Measurements from ENCODE around the gene APOF. TPM values are rescaled to one million over a fixed set of nuclear protein-coding genes. Genes with fewer than 3 reads are reported as not detected.

Gene APOF
- total and polyA plus RNA-seq, 9 of the 15 experiments (the other 6 are each of a cell fraction or from before 2014, with no cell fraction given) = 0.09 to 0.15 (median 0.12) TPM; not detected in 5

DNA sequence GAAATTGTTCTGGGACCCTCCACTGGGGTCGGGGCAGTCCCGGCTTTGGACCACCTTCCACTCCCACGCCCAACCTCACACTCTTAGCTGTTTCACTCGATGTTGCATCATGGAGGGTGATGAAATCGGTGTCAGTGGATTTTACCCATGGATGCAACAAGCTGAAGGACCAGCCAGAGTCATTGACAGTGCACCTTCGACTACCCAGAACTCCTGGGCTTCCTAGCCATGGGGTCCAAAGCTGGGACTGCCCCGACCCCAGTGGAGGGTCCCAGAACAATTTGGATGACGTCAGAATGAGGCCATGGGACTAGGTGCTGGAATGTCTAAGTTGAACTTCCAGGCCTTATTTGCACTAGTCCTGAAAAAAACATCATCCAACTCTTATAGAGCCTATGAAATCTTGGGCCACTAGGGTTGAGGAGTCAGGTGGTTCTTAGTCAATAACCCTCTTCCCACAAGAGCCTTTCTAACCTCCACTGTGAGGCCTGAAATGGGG is 24.9 kb downstream of the APOF start (continued):
- no peak for TF ChIP-seq BDP1 (IDR thresholded peaks at IDR 0.05; ENCODE audit: insufficient read depth, insufficient read length)
- TF ChIP-seq SP2 (IDR thresholded peaks at IDR 0.05; ENCODE audit: extremely low read depth, low read depth, low read length, poor library complexity, severe bottlenecking) = no peak
- TF ChIP-seq ZNF3 (CRISPR knock-in tag; IDR thresholded peaks at IDR 0.05) = no peak
- peak; percentile 59; the same call in 1 of the 2 replicates for TF ChIP-seq ZNF354B (CRISPR knock-in tag; IDR thresholded peaks at IDR 0.05)
- TF ChIP-seq ZNF707 (CRISPR knock-in tag; conservative IDR thresholded peaks at IDR 0.05) = no peak
- no peak for TF ChIP-seq MAFF (IDR thresholded peaks at IDR 0.05; ENCODE audit: low read length)
- TF ChIP-seq CXXC5 (CRISPR knock-in tag; IDR thresholded peaks at IDR 0.05) = peak; percentile 76
- peak; percentile 90 for TF ChIP-seq ZNF583 (CRISPR knock-in tag; IDR thresholded peaks at IDR 0.05)
- peak; percentile 52; the same call in 1 of the 2 replicates for TF ChIP-seq RREB1 (CRISPR knock-in tag; IDR thresholded peaks at IDR 0.05)
- no peak for TF ChIP-seq TEAD4 (IDR thresholded peaks at IDR 0.05; ENCODE audit: low read length)
- TF ChIP-seq TEAD4 (CRISPR knock-in tag; IDR thresholded peaks at IDR 0.05; ENCODE audit: borderline replicate concordance) = no peak
- TF ChIP-seq YY1 (IDR thresholded peaks at IDR 0.05; ENCODE audit: borderline replicate concordance in 1 of 3, control insufficient read depth in 1 of 3, extremely low read depth in 1 of 3, insufficient read depth in 3 of 3, insufficient read length in 1 of 3, insufficient replicate concordance in 2 of 3, low read depth in 1 of 3, low read length in 2 of 3) = no peak
- TF ChIP-seq STAT5B (CRISPR knock-in tag; IDR thresholded peaks at IDR 0.05) = no peak
- TF ChIP-seq, protein P1, sequence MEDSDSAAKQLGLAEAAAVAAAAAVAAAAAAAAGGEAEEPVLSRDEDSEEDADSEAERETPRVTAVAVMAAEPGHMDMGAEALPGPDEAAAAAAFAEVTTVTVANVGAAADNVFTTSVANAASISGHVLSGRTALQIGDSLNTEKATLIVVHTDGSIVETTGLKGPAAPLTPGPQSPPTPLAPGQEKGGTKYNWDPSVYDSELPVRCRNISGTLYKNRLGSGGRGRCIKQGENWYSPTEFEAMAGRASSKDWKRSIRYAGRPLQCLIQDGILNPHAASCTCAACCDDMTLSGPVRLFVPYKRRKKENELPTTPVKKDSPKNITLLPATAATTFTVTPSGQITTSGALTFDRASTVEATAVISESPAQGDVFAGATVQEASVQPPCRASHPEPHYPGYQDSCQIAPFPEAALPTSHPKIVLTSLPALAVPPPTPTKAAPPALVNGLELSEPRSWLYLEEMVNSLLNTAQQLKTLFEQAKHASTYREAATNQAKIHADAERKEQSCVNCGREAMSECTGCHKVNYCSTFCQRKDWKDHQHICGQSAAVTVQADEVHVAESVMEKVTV (CRISPR knock-in tag; IDR thresholded peaks at IDR 0.05) = 0 out of 2 replicates have a peak, but pooled peaks have one; percentile 12
- TF ChIP-seq LCOR (CRISPR knock-in tag; IDR thresholded peaks at IDR 0.05) = no peak
- no peak for TF ChIP-seq PHB2 (IDR thresholded peaks at IDR 0.05; ENCODE audit: low read depth)
- TF ChIP-seq BCL6 (CRISPR knock-in tag; IDR thresholded peaks at IDR 0.05) = peak; percentile 16

All from K562 (cell line).